Left lung (tissue), 10 donors: ENCODE data around the gene HHAT. TPM values are rescaled to one million over a fixed set of nuclear protein-coding genes. Genes with fewer than 3 reads are reported as not detected.

Experiments
- ATAC-seq: fragments of 200-7000 bp; cut with Tn5 transposase; one replicate; pipeline ENCODE4 v1.9.1; 2020; ENCODE audit warnings: moderate library complexity
- DNase-seq, 4 donors: peaks; one replicate each; pipeline ENCODE4 v3.0.0-alpha.2; 2013 to 2020
- H3K27ac ChIP-seq, 2 donors: fragments of 200-600 bp; sonication (generic) in 1 of 2; one replicate each; pipeline versions ENCODE4 v1.5.0 to v1.8.0; 2020 to 2021
- H3K27me3 ChIP-seq, 2 donors: fragments of 200-600 bp; sonication (generic) in 1 of 2; one replicate each; pipeline versions ENCODE4 v1.5.0 to v1.8.0; 2020 to 2021
- H3K36me3 ChIP-seq, 2 donors: fragments of 200-600 bp; sonication (generic) in 1 of 2; one replicate each; pipeline versions ENCODE4 v1.5.0 to v1.8.0; 2020 to 2021
- H3K4me1 ChIP-seq, 2 donors: fragments of 200-600 bp; one replicate each; pipeline ENCODE4 v1.8.0; 2021
- H3K4me3 ChIP-seq, 2 donors: fragments of 200-600 bp; sonication (generic) in 1 of 2; one replicate each; pipeline versions ENCODE4 v1.5.0 to v1.8.0; 2020 to 2021; ENCODE audit warnings: mild to moderate bottlenecking in 1 of 2
- H3K9me3 ChIP-seq, 2 donors: fragments of 200-600 bp; sonication (generic) in 1 of 2; one replicate each; pipeline versions ENCODE4 v1.5.0 to v1.8.0; 2020 to 2021
- intact Hi-C, 2 donors: fragments of 100-400 bp; cut with DNase I; formaldehyde crosslinking; loops; one replicate each; pipeline versions ENCODE4 v1.11.2 to v1.14.2; 2022
- polyA plus RNA-seq, 6 donors: library from polyadenylated mRNA; unstranded; fragments of 120-200 nt; gene quantifications; one replicate each; pipeline ENCODE4 v1.2.1, GENCODE V29; 2013; ENCODE audit not compliant: insufficient read length in 6 of 6
- total RNA-seq, 2 donors: library from RNA; stranded (reverse); fragmentation: NEBNext Ultra II Directional; extraction: Animal tissue kit (Norgen Biotek cat#: 25700); gene quantifications; one replicate each; pipeline ENCODE4 v1.2.1, GENCODE V29; 2021
- TF ChIP-seq, protein P1 (sequence below), 2 donors: fragments of 200-600 bp; sonication (generic) in 1 of 2; IDR thresholded peaks; one replicate each; pipeline versions ENCODE4 v1.5.0 to v1.8.0; 2021; ENCODE audit warnings: antibody characterized with exemption in 2 of 2
- donor health status: DM: no; HTN: yes; CAD: no.
- donor health status: DM: no; HTN: no; CAD: no.

Gene HHAT
- total and polyA plus RNA-seq, 8 donors, result 3.4 to 12.3 (median 10.8) TPM

DNA sequence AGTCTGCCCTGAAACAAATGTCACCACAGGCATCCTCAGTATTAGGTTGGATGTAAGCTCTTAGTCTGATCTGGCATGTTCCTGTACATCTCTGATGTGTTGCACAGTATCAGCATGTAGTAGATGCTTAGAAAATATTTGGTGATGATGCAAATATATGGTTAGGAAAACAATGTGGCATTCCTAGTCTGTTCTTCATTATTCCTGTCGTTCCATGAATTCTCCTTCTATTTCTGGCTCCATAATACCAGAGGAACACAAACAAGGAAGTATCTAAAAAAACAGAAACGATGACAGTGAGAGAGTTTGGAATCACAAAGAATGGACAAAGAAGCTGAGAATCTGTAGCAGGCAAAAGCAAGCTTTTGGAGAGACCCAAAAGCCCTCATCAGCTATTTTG lies 236.6 kb downstream of the HHAT start:
- Histone ChIP-seq H3K27ac (no peak overlapping the region), H3K27me3 (no peaks in the 10 kb centered on the region), H3K4me1 (no peaks in the 10 kb centered on the region), H3K4me3 (no peak overlapping the region), H3K36me3 (no peaks in the 10 kb centered on the region), H3K9me3 (no peaks in the 10 kb centered on the region)
- ATAC-seq (no peak), DNase-seq (no peak)
- intact Hi-C loops, result no loop called here
- TF ChIP-seq, protein P1, sequence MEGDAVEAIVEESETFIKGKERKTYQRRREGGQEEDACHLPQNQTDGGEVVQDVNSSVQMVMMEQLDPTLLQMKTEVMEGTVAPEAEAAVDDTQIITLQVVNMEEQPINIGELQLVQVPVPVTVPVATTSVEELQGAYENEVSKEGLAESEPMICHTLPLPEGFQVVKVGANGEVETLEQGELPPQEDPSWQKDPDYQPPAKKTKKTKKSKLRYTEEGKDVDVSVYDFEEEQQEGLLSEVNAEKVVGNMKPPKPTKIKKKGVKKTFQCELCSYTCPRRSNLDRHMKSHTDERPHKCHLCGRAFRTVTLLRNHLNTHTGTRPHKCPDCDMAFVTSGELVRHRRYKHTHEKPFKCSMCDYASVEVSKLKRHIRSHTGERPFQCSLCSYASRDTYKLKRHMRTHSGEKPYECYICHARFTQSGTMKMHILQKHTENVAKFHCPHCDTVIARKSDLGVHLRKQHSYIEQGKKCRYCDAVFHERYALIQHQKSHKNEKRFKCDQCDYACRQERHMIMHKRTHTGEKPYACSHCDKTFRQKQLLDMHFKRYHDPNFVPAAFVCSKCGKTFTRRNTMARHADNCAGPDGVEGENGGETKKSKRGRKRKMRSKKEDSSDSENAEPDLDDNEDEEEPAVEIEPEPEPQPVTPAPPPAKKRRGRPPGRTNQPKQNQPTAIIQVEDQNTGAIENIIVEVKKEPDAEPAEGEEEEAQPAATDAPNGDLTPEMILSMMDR (IDR thresholded peaks at IDR 0.05), result no peak

GRCh38 chr1:210568631-210569030 lies 239.9 kb downstream of the HHAT start:
- Histone ChIP-seq H3K4me3 (no peak overlapping the region), H3K27ac (no peak overlapping the region), H3K36me3 (no peaks in the 10 kb centered on the region), H3K9me3 (no peaks in the 10 kb centered on the region), H3K27me3 (no peaks in the 10 kb centered on the region), H3K4me1 (no peaks in the 10 kb centered on the region)
- no peak for DNase-seq
- no peak for ATAC-seq
- TF ChIP-seq, protein P1 (IDR thresholded peaks at IDR 0.05), result no peak
- intact Hi-C loops, result no loop called here

DNA sequence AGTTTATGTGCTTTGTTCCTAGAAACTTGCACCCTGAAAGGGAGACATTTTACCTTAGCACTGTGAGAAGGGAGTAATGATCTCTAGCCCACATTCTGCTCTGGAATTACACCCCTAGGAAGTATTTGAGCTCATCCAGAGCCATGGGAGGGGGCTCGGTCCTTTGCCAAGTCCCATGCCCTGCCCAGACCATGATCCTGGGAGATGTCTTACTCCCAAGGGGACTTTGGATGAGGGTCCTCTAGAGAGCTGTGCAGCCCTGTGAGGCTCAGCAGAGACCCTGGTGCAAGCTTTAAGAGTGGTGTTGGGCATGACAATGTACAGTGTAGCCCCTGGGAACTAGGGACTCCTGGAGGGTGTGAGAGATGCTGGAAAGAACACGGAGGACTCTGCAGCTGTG lies 241.4 kb downstream of the HHAT start:
- Histone ChIP-seq H3K36me3 (no peaks in the 10 kb centered on the region), H3K9me3 (no peaks in the 10 kb centered on the region), H3K4me1 (no peaks in the 10 kb centered on the region), H3K27ac (no peak overlapping the region), H3K27me3 (no peaks in the 10 kb centered on the region), H3K4me3 (no peak overlapping the region)
- ATAC-seq (no peak), DNase-seq (no peak)
- TF ChIP-seq, protein P1 (IDR thresholded peaks at IDR 0.05), result no peak
- intact Hi-C loops, result no loop called here

DNA sequence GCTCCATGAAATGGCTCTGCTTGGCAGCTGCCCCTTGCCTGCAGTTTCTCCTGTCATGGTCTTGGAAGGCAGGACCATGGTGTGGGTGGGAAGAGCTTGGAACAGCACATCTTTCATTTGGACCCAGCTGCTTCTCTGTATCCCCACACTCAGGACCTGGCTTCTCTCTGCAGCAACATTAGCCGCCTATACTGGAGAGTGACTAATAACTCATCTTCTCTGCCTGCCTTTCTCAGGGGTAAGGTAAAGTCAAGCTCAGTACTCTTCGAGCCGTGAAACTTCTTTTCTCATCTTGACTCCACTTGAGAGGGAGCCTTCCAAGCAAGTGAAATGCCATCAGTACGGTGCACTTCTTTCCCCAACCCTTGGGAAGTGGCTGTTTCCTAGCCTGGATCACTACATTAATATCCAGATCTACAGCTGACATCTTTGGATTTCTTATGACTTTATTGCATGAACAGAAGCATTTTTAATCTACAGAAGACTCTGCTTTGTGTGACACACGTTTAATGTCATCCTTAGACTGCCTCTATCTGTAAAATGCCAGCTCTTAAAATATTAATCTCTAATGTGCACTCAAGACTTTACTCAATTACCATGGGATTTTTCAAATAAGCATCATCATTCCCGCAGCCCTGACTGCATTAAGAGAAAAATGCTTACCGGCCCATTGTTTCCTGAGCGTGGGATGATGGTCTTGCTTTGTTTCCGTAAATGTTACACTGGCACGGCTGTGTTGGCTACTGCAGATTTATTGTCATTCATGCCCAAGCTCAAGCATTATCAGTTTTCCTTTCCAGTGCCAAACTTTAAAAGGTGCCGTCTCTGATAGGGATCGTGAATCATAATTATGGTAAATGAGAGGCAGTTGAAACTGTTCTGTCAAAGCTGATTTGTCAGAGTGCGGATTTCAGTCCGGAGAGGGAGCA lies 242.9 kb downstream of the HHAT start:
- TF ChIP-seq, protein P1 (IDR thresholded peaks at IDR 0.05), result no peak
- DNase-seq, result no peak

DNA sequence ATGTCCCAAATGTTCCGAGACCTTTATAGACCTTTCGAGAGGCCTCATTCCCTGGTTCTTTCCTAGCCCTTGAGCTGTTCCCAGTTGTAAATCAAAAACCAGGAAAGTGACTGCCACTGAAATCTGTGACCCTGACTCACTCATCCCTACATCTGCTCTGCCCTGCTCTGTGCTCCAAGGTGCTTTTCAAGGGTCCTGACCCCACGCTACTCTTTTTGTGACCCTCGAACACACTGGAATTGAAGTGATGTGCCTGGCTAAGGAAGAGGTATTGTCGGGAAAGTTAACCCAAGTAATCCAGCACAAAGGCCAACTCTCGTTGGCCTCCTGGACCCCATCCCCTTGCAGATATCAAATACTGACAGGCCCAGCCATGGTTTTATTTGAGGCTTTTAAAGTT lies 244.4 kb downstream of the HHAT start:
- Histone ChIP-seq H3K4me3 (no peak overlapping the region), H3K27me3 (no peaks in the 10 kb centered on the region), H3K4me1 (no peaks in the 10 kb centered on the region), H3K27ac (no peak overlapping the region), H3K36me3 (no peaks in the 10 kb centered on the region), H3K9me3 (peaks cover 0 to 7% of the 10 kb centered on the region in 2 donors)
- intact Hi-C loops, result no loop called here
- TF ChIP-seq, protein P1 (IDR thresholded peaks at IDR 0.05), result no peak
- DNase-seq (no peak), ATAC-seq (no peak)

More for the DNA sequence above, 242.9 kb downstream of the HHAT start:
- no peak for ATAC-seq
- Histone ChIP-seq H3K36me3 (no peaks in the 10 kb centered on the region), H3K4me1 (no peaks in the 10 kb centered on the region), H3K4me3 (no peak overlapping the region), H3K9me3 (peaks cover 0 to 2% of the 10 kb centered on the region in 2 donors), H3K27me3 (no peaks in the 10 kb centered on the region), H3K27ac (no peak overlapping the region)
- intact Hi-C loops, result no loop called here
